GM11168 (cell line): ENCODE results near the gene PLEKHG4B.

Source experiments
- in situ Hi-C: fragments of 300-500 bp; cut with MboI; formaldehyde crosslinking; loops from one replicate; pipeline ENCODE4 v1.12.0; 2022; ENCODE audit warnings: low sequenced_read_pairs; ENCODE audit not compliant: unreplicated experiment

Gene PLEKHG4B

DNA sequence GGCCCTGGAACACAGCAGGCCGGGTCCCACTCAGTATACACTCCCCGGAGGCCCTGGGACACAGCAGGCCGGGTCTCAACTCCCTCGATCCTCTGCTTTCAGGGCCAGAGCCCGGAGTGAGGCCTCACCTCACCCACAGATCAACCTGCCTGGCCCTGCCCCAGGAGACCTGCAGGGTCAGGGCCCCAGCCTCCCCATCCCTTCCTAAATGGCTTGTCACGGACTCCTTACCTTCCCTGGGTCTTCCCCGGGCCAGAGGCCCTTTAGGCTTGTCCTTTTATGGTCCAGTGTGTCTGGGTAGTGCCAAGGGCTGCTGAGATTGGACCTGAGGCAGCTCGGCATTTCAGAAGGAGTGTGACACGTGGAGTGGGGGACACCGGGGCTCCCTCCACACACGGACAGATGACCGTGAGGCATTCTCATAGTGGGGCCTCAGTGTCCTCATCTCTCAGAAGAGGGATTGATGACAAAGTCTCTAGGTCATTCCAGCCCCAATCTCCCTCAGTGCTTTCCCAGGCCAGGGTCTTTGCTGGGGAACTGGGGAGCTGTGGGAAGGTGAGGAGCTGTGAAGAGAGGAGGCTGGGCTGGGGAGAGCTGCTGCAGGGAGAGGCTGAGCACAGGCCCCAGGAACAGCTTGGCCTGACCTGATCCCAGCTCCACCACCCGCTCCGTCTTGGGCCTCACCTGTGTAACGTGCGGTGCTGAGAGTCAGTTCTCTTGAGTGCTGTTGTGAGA is 18.0 kb upstream of the PLEKHG4B start:
- in situ Hi-C loops: no loop called here

GRCh38 chr5:74503-75109 is 17.4 kb upstream of the PLEKHG4B start:
- in situ Hi-C loops: no loop called here

DNA sequence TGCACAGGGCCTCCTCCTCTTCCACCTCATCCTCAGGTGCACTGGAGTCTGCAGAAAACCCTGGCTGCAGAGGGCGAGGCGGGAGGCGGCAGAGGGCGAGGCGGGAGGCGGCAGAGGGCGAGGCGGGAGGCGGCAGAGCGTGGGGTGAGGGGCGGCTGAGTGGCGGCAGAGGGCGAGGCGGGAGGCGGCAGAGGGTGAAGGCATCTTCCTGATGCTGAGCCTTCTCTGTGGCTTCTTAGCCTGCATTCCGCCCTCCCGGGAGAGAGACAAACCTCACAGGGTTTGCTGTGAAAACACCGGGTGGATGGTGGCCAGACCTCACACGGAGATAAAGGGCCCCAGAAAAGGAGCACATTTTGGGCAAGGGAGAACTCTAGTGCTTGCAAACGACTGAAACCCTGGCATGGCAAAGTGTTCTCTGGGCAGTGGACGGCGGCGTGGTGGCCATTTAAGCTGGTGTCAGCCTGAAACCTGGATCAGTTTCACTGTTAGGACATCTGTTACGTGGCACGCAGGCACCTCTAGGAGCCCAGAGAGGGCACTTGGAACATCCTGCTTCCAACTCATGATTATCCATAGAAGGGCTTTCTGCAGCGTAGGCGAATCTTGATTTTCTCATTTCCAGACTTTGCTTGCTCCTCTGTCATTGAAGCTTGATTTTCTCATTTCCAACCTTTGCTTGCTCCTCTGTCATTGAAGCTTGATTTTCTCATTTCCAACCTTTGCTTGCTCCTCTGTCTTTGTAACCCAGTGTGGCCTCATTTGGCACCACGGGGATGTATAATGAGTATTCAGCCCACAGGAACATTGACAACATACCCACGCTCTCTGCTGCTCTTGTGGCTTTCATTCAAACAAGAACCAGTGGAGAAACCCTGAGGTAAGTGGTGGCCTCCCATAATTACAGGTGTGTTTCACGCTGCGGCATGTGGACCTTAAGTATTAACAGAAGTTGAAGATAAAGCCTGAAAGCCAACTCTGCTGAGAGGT is 16.3 kb upstream of the PLEKHG4B start:
- in situ Hi-C loops: no loop called here

- in situ Hi-C loops: no loop called here
Measured at GRCh38 chr5:76358-77169, 15.4 kb upstream of the PLEKHG4B start.

DNA sequence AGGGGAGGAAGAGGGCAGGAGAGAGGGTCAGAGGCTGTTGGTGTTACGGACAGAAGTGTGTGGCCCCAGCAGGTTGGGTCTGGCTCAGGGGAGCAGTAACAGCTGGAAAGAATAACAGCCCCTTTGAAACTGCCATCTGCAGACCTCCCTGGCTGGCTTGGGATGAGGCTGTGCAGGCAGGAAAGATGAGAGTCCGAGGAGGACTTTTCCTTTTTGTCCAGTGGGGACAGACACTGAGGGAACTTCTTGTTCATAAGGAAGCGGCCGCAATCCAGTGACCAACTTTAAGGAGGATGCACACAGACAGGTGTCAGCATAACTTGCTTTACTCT is 14.8 kb upstream of the PLEKHG4B start:
- in situ Hi-C loops: no loop called here

DNA sequence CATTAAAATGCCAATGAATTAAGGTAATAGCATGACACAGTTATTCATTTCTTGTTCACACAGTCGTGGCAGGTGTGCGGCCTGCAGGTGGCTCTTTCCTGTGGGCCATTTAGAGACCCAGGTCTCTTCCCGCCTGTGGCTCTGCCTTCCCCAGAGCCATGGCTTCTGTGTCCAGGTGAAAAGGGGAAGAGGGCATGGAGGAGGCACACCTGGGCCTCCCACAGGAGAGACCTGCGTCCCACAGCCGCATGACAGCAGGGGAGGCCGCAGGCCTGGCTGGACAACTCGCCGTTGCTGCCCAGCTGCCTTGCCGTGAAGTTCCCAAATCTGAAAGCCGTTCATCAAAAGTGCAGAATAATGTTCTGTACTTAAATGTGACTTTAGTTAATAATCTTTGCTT is 14.4 kb upstream of the PLEKHG4B start:
- in situ Hi-C loops: no loop called here

GRCh38 chr5:77957-78804 is 13.8 kb upstream of the PLEKHG4B start:
- in situ Hi-C loops: no loop called here

DNA sequence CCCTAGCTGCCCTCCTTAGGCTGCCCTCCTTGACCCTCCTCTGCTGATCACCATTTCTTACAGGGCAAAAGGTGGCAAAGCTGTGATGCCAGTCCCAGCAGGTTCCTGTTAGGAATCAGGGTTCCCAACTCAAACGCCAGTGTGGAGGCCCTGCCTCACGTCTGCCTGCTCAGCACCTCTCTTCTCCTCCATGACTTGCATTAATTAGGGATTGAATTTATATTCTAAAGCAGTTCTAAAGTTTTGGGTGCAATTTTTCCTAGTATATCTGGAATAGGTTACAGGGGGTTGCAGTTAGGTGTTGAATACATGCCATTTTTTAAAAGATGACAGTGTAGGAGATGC is 13.2 kb upstream of the PLEKHG4B start:
- in situ Hi-C loops: no loop called here

DNA sequence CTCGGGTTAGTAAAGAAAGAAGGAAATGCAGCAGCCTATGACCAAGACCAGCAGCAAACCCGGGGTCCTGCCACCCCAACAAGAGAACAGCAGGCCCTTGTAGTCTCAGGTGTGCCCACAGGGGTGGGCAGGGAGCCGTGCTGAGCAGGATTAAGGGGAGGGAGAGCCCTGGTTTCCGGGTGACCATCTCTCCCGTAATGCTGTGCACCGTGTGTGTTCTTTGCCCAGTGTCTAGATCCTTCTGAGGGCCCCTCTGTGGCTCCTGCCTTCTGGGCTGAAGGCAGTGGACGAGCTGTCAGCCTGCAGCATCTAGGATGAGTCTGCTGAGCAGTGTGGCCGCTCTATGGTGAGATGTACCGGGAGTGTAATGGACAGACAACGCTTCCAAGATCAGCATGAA is 12.7 kb upstream of the PLEKHG4B start:
- in situ Hi-C loops: no loop called here

DNA sequence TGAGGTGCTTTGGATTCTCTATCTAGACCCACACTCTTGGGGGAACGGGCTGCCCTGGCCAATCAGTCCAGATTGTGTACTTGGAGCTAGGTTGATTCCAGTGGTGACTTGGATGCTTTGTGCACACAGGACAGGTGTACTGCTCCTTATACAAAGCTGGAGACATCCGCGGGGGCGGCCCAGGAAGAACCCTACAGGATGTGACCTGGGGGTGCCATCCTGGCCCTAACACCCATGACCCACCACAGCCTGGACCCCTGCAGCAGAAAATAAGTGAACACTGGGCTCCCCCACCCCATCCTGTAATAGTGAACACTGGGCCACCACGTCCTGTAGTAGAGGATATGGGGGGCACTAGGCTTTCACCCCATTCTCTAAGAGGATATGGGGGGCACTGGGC is 12.1 kb upstream of the PLEKHG4B start:
- in situ Hi-C loops: no loop called here

- in situ Hi-C loops: no loop called here
Measured at GRCh38 chr5:81391-82021, 10.5 kb upstream of the PLEKHG4B start.

GRCh38 chr5:82097-82496 is 9.9 kb upstream of the PLEKHG4B start:
- in situ Hi-C loops: no loop called here

GRCh38 chr5:82570-82969 is 9.4 kb upstream of the PLEKHG4B start:
- in situ Hi-C loops: no loop called here

GRCh38 chr5:83029-83428 is 8.9 kb upstream of the PLEKHG4B start:
- in situ Hi-C loops: no loop called here

GRCh38 chr5:85334-85995 is 6.5 kb upstream of the PLEKHG4B start:
- in situ Hi-C loops: no loop called here

DNA sequence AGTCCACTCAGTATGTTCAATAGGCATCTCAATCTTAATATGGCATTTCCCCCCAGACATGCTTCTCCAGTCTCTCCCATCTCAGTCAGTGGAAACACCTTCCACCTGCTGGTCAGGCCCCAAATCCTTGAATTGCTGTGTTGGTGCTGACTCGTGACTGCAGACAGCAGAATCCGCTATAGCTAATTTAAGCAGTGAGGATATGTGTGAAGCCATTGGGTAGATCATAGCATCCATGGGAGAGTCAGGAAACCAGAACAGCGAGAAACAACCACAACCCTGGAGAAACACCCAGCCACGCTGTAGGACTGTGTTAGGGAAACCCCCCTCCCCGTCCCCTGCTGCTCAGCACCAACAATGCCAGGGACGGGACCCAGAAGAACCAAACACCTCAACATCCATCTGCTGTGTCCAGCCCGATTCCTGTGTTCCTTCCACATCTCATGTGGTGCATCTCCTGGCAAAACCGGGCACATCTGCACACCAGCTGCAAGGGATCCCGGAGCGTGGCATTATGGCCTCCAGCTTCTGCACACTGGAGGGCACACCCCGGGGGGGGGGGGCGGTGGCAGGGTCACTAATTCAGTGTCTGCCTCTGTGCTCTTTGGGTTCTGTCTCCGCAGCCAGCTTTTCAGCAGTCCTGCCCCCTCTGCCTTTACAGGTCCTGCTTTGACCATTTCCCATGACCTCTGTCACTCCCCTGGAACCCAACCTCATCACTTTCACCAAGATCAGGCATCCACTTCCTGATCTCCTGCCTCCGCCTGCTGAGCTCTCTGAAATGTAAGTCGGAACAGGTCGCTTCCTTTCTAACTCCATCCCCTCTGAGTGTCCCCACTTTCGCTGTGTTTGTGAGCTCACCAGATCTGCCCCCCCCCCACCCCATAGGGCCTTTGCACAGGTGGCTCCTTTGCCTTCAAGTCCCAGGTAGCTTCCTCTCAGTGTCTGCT is 2.4 kb upstream of the PLEKHG4B start:
- in situ Hi-C loops: no loop called here
